HepG2 (cell line): ENCODE measurements around the gene CBX2. TPM values are rescaled to one million over a fixed set of nuclear protein-coding genes. Genes with fewer than 3 reads are reported as not detected.

Source experiments
- KAT8 ChIP-seq: IDR thresholded peaks from 2 replicates; pipeline ENCODE4 v1.6.1; 2016; ENCODE audit warnings: missing genetic modification reagents, missing compliant biosample characterization
- NFAT5 ChIP-seq: sonication (generic); formaldehyde crosslinking; IDR thresholded peaks from 2 replicates; pipeline ENCODE4 v1.4.0; 2020; ENCODE audit warnings: missing genetic modification reagents
- NR2F2 ChIP-seq: IDR thresholded peaks from 2 replicates; pipeline ENCODE4 v1.6.1; 2012; ENCODE audit warnings: low read depth, inconsistent platforms, borderline replicate concordance
- SAFB2 ChIP-seq: sonication (generic); formaldehyde crosslinking; IDR thresholded peaks from 2 replicates; pipeline ENCODE4 v1.5.1; 2020; ENCODE audit warnings: missing genetic modification reagents, low read depth, mild to moderate bottlenecking, borderline replicate concordance
- SOX5 ChIP-seq: IDR thresholded peaks from 2 replicates; pipeline ENCODE4 v1.6.1; 2016; ENCODE audit warnings: borderline replicate concordance
- ZBTB20 ChIP-seq: sonication (generic); formaldehyde crosslinking; IDR thresholded peaks from 2 replicates; pipeline ENCODE4 v1.8.1; 2023; ENCODE audit warnings: missing genetic modification reagents, low read depth, mild to moderate bottlenecking, borderline replicate concordance
- ZHX2 ChIP-seq, 2 experiments: sonication (generic) in 1 of 2; formaldehyde crosslinking in 1 of 2; IDR thresholded peaks; 2 replicates each; pipeline versions ENCODE4 v1.6.1 to v1.9.0; 2014 to 2022; ENCODE audit warnings: antibody characterized with exemption in 1 of 2, borderline replicate concordance in 1 of 2, inconsistent platforms in 1 of 2, low read depth in 1 of 2, missing genetic modification reagents in 1 of 2
- ZNF468 ChIP-seq: sonication (generic); formaldehyde crosslinking; IDR thresholded peaks from 2 replicates; pipeline ENCODE4 v1.8.0; 2022; ENCODE audit warnings: mild to moderate bottlenecking, moderate library complexity, missing genetic modification reagents
- ZNF589 ChIP-seq: sonication (generic); formaldehyde crosslinking; conservative IDR thresholded peaks from 2 replicates; pipeline ENCODE4 v1.8.0; 2022; ENCODE audit warnings: mild to moderate bottlenecking, moderate library complexity, missing genetic modification reagents
- ZXDC ChIP-seq: sonication (generic); formaldehyde crosslinking; IDR thresholded peaks from 2 replicates; pipeline ENCODE4 v1.5.0; 2020; ENCODE audit warnings: mild to moderate bottlenecking, missing genetic modification reagents
- polyA plus RNA-seq, 8 experiments: library from polyadenylated mRNA; depleted of rRNA in 3 of 8; stranded (reverse) in 7 of 8; unstranded in 1 of 8; fragments of >200 nt; fragmentation: Illumina TruSeq in 4 of 8; extraction: Trizol in 4 of 8; gene quantifications; 2 replicates each; pipeline versions ENCODE4 v1.2.1 to v1.2.3, GENCODE V29; 2011 to 2016; ENCODE audit warnings: low read depth in 4 of 8, missing spikeins in 1 of 8, mixed read lengths in 1 of 8; ENCODE audit not compliant: insufficient read depth in 1 of 8
- total RNA-seq, 5 experiments: library from RNA; depleted of rRNA; stranded (reverse); fragments of >200 nt; fragmentation: Illumina TruSeq; extraction: Trizol; gene quantifications; 2 replicates each; pipeline ENCODE4 v1.2.3, GENCODE V29; 2016; ENCODE audit warnings: low read depth in 1 of 5

CBX2 gene
- total and polyA plus RNA-seq, 2 of the 13 experiments (the other 11 are each of a cell fraction or from before 2014, with no cell fraction given), result 14.5 to 31.1 TPM

GRCh38 chr17:79822583-79823124 lies 44.7 kb downstream of the CBX2 start (continued):
- TF ChIP-seq NR2F2 (peak; percentile 87), ZXDC (no peak), SOX5 (CRISPR knock-in tag) (peak; percentile 91), ZNF589 (CRISPR knock-in tag) (no peak), ZNF468 (no peak), ZHX2 (IDR thresholded peaks at IDR 0.05; ENCODE audit: low read depth) (no peak), ZHX2 (CRISPR knock-in tag; IDR thresholded peaks at IDR 0.05; ENCODE audit: borderline replicate concordance) (no peak; the same call in 1 of the 2 replicates), KAT8 (CRISPR knock-in tag) (peak; percentile 84; the same call in 1 of the 2 replicates), ZBTB20 (CRISPR knock-in tag) (peak; percentile 58; the same call in 1 of the 2 replicates), NFAT5 (CRISPR knock-in tag) (no peak), SAFB2 (CRISPR knock-in tag) (peak; percentile 76; the same call in 1 of the 2 replicates)
